T-cell (primary cell): ENCODE results near the gene GPRASP3. TPM values are rescaled to one million over a fixed set of nuclear protein-coding genes. Genes with fewer than 3 reads are reported as not detected.

Source experiments
- ATAC-seq, 4 experiments: fragments of 200-7000 bp in 3 of 4; fragments of 150-1000 bp in 1 of 4; cut with Tn5 transposase; replicated peaks in 1 of 4; 1 replicate in 3 of 4; 2 replicates in 1 of 4; pipeline ENCODE4 v1.10.0; 2021; ENCODE audit warnings: moderate library complexity in 3 of 4, mild to moderate bottlenecking in 2 of 4, moderate number of reproducible peaks in 1 of 4
- CTCF ChIA-PET, 2 donors: fragments of 300-600 bp; sonication (Branson Sonifier 250); formaldehyde crosslinking; loops; one replicate each; lab custom pipeline; 2022; ENCODE audit warnings: antibody characterized with exemption in 2 of 2; lab: Charles Lee
- POLR2A ChIA-PET, 2 donors: fragments of 300-600 bp; sonication (Branson Sonifier 250); formaldehyde crosslinking; loops; one replicate each; lab custom pipeline; 2022; ENCODE audit warnings: antibody characterized with exemption in 2 of 2; lab: Charles Lee
- DNase-seq, 35 experiments: peaks; one replicate each; pipeline versions ENCODE4 v3.0.0 to v3.0.0-alpha.2; 2013 to 2023
- H3K27ac ChIP-seq: one replicate; pipeline ENCODE4 v1.5.1; 2013; ENCODE audit warnings: low read length
- H3K27me3 ChIP-seq, 2 experiments: replicated peaks in 1 of 2; 1 replicate in 1 of 2; 2 replicates in 1 of 2; pipeline versions ENCODE4 v1.6.1 to v1.7.0; 2013; ENCODE audit warnings: low read length in 1 of 2, mixed read lengths in 1 of 2; ENCODE audit not compliant: control insufficient read depth in 2 of 2, insufficient read depth in 2 of 2; ENCODE audit errors: extremely low read depth in 1 of 2
- H3K36me3 ChIP-seq, 2 donors: 1 replicate in 1 of 2; 2 replicates in 1 of 2; pipeline versions ENCODE4 v1.6.1 to v1.7.0; 2013; ENCODE audit warnings: low read length in 1 of 2; ENCODE audit not compliant: control insufficient read depth in 2 of 2, insufficient read depth in 1 of 2; ENCODE audit errors: extremely low read depth in 1 of 2
- H3K4me1 ChIP-seq, 2 experiments: 1 replicate in 1 of 2; 2 replicates in 1 of 2; pipeline versions ENCODE4 v1.6.1 to v1.7.0; 2013; ENCODE audit warnings: low read length in 2 of 2, mixed read lengths in 1 of 2; ENCODE audit not compliant: insufficient read depth in 2 of 2, control insufficient read depth in 1 of 2; ENCODE audit errors: extremely low read depth in 1 of 2
- H3K4me3 ChIP-seq, 2 donors: 1 replicate in 1 of 2; 2 replicates in 1 of 2; pipeline versions ENCODE4 v1.5.1 to v1.7.0; 2013; ENCODE audit warnings: mild to moderate bottlenecking in 2 of 2, low read length in 1 of 2, moderate library complexity in 1 of 2; ENCODE audit not compliant: control insufficient read depth in 1 of 2; ENCODE audit errors: extremely low read depth in 1 of 2
- H3K9me3 ChIP-seq: 2 replicates; pipeline ENCODE4 v1.7.0; 2013
- H3K27ac Mint-ChIP-seq, 2 donors: one replicate each; pipeline ENCODE4 v1.8.0; 2020 to 2021; ENCODE audit warnings: mild to moderate bottlenecking in 2 of 2, mixed read lengths in 2 of 2
- H3K27me3 Mint-ChIP-seq, 2 donors: one replicate each; pipeline ENCODE4 v1.8.0; 2021 to 2022; ENCODE audit warnings: mixed read lengths in 2 of 2
- H3K36me3 Mint-ChIP-seq: one replicate; pipeline ENCODE4 v1.8.0; 2021; ENCODE audit warnings: mixed read lengths
- H3K4me1 Mint-ChIP-seq, 3 donors: one replicate each; pipeline ENCODE4 v1.8.0; 2020 to 2022; ENCODE audit warnings: mixed read lengths in 3 of 3, mild to moderate bottlenecking in 1 of 3
- H3K4me3 Mint-ChIP-seq, 3 donors: one replicate each; pipeline ENCODE4 v1.8.0; 2020 to 2022; ENCODE audit warnings: mild to moderate bottlenecking in 3 of 3, mixed read lengths in 3 of 3, moderate library complexity in 3 of 3
- H3K9me3 Mint-ChIP-seq, 3 donors: one replicate each; pipeline ENCODE4 v1.8.0; 2020 to 2022; ENCODE audit warnings: mixed read lengths in 3 of 3
- WGBS: methylation state at CpG from one replicate; pipeline ENCODE4 v1.1.5; 2013; ENCODE audit warnings: missing lambda C conversion rate; ENCODE audit not compliant: insufficient coverage; 5-methylcytosine and 5-hydroxymethylcytosine counted together
- total RNA-seq, 35 experiments: library from RNA in 6 of 35; stranded (reverse) in 6 of 35; fragments of 120-200 nt in 1 of 35; gene quantifications; one replicate each; pipeline versions ENCODE4 v1.2.1 to v1.2.4 and lab custom pipeline; 2013 to 2026

Gene GPRASP3
- total RNA-seq, 5 donors from 2014 or later (not counting 1 experiment from before 2014, with no cell fraction given), result 1.5 to 3.1 (median 2.7) TPM

DNA sequence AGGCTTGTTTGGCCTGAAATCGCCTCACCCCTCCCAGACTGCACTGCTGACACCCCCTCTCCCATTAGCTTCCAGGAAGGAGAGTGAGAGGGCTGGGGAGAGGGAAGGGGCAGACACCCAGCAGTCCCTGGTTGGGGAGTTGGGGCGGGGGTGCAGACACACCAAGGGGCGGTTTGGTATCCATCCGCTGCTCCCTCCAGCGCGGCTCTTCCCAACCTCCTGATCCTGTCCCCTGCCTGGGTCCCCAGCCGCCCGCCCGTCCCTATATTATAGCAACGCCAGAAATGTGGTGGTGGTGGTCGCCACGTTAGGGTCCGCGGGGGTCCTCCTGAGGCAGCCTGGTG is 24.9 kb downstream of the GPRASP3 start:
- peaks cover 0 to 8% of the 10 kb centered on the region in 2 experiments for H3K4me1 ChIP-seq
- CTCF ChIA-PET, result no interaction called here
- Mint-ChIP-seq H3K36me3 (no peaks in the 10 kb centered on the region), H3K27ac (no peak overlapping the region), H3K9me3 (no peaks in the 10 kb centered on the region), H3K4me1 (peaks cover 0 to 2% (median 2%) of the 10 kb centered on the region in 3 donors), H3K4me3 (peak overlapping the region; percentile 79 to 87 (median 83)), H3K27me3 (peaks cover 0 to 7% of the 10 kb centered on the region in 2 donors)
- H3K27me3 ChIP-seq, result peaks cover 0 to 3% of the 10 kb centered on the region in 2 experiments
- DNase-seq (no peak), ATAC-seq (no peak)
- peak overlapping the region in 1 of 2 donors; percentile 53 for H3K4me3 ChIP-seq
- POLR2A ChIA-PET, result no interaction called here
- no CpG with 5 or more reads among the region's 14 CpGs for WGBS
- no peaks in the 10 kb centered on the region for H3K9me3 ChIP-seq
- no peak overlapping the region for H3K27ac ChIP-seq
- no peaks in the 10 kb centered on the region for H3K36me3 ChIP-seq

GRCh38 chrX:102745857-102746584 is 25.5 kb downstream of the GPRASP3 start:
- DNase-seq (peak in 18 of 35 experiments; percentile 0 to 28 (median 12)), ATAC-seq (peak; percentile 50 to 72 (median 66))
- ChIA-PET CTCF (interaction anchor here in 1 of 2 donors (0.7 kb wide), 1 partner anchor 184 kb away, joined by 3 read pairs; no protein-coding TSS in a partner anchor), POLR2A (no interaction called here)
- Mint-ChIP-seq H3K4me1 (peaks cover 0 to 2% (median 2%) of the 10 kb centered on the region in 3 donors), H3K27ac (no peak overlapping the region), H3K27me3 (peaks cover 0 to 7% of the 10 kb centered on the region in 2 donors), H3K36me3 (no peaks in the 10 kb centered on the region), H3K9me3 (no peaks in the 10 kb centered on the region), H3K4me3 (peak overlapping the region; percentile 79 to 87 (median 83))
- peaks cover 0 to 3% of the 10 kb centered on the region in 2 experiments for H3K27me3 ChIP-seq
- H3K9me3 ChIP-seq, result no peaks in the 10 kb centered on the region
- 2% methylated on average over 39 of the region's 61 CpGs for WGBS
- peak overlapping the region; percentile 48 to 53 for H3K4me3 ChIP-seq
- no peaks in the 10 kb centered on the region for H3K36me3 ChIP-seq
- no peak overlapping the region for H3K27ac ChIP-seq
- peaks cover 0 to 8% of the 10 kb centered on the region in 2 experiments for H3K4me1 ChIP-seq

GRCh38 chrX:102765217-102765616 is 44.7 kb downstream of the GPRASP3 start:
- Histone ChIP-seq H3K36me3 (no peaks in the 10 kb centered on the region), H3K27ac (no peak overlapping the region), H3K27me3 (no peaks in the 10 kb centered on the region), H3K4me1 (peaks cover 5 to 6% of the 10 kb centered on the region in 2 experiments), H3K9me3 (no peaks in the 10 kb centered on the region), H3K4me3 (no peak overlapping the region)
- no peak overlapping the region for H3K4me3 Mint-ChIP-seq
- H3K27me3 Mint-ChIP-seq, result no peaks in the 10 kb centered on the region
- no peak overlapping the region for H3K27ac Mint-ChIP-seq
- no peak for DNase-seq
- ChIA-PET POLR2A (interaction anchor here in 1 of 2 donors (1.1 kb wide), 1 partner anchor 11 kb away, joined by 4 read pairs; no protein-coding TSS in a partner anchor), CTCF (no interaction called here)
- ATAC-seq, result no peak
- H3K4me1 Mint-ChIP-seq, result peaks cover 5 to 11% (median 9%) of the 10 kb centered on the region in 3 donors
- no peaks in the 10 kb centered on the region for H3K9me3 Mint-ChIP-seq
- 38% methylated on average over 1 of the region's 2 CpGs for WGBS
- no peaks in the 10 kb centered on the region for H3K36me3 Mint-ChIP-seq

DNA sequence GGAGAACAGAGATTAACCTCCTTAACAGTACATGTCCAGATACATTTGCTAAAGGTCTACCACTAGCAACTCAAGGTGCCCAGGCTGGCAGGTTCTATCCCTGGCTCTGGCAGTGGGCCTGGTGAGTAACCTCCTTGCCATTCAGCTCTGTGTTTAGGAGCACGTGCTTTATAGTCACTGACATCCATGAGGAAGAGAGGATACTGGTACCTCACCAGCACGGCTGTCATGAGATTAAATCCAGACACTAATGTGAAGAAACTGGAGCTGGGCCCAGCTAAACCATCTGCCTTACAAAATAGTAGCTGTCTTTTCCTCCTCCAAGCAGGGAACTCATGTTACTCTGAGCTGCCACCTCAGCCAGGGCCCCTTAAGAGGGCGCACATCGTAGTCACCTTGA is 45.3 kb downstream of the GPRASP3 start:
- peaks cover 5 to 14% (median 10%) of the 10 kb centered on the region in 3 donors for H3K4me1 Mint-ChIP-seq
- Histone ChIP-seq H3K36me3 (no peaks in the 10 kb centered on the region), H3K4me3 (no peak overlapping the region), H3K27ac (no peak overlapping the region), H3K4me1 (peaks cover 5 to 6% of the 10 kb centered on the region in 2 experiments), H3K27me3 (no peaks in the 10 kb centered on the region), H3K9me3 (no peaks in the 10 kb centered on the region)
- H3K27ac Mint-ChIP-seq, result no peak overlapping the region
- no peaks in the 10 kb centered on the region for H3K36me3 Mint-ChIP-seq
- H3K9me3 Mint-ChIP-seq, result no peaks in the 10 kb centered on the region
- H3K4me3 Mint-ChIP-seq, result no peak overlapping the region
- no peak for DNase-seq
- CTCF ChIA-PET, result no interaction called here
- no peak for ATAC-seq
- POLR2A ChIA-PET, result interaction anchor here (0.6 to 1.1 kb wide), 2 partner anchors 11 to 203 kb away, joined by 4 to 12 read pairs; no protein-coding TSS in a partner anchor
- no peaks in the 10 kb centered on the region for H3K27me3 Mint-ChIP-seq
- no CpG with 5 or more reads among the region's 4 CpGs for WGBS

GRCh38 chrX:102767287-102767686 is 46.7 kb downstream of the GPRASP3 start:
- peaks cover 5 to 6% of the 10 kb centered on the region in 2 experiments for H3K4me1 ChIP-seq
- H3K9me3 ChIP-seq, result no peaks in the 10 kb centered on the region
- ATAC-seq (no peak), DNase-seq (no peak)
- no peaks in the 10 kb centered on the region for H3K36me3 ChIP-seq
- WGBS, result no CpG with 5 or more reads among the region's 1 CpG
- no peaks in the 10 kb centered on the region for H3K27me3 Mint-ChIP-seq
- no peaks in the 10 kb centered on the region for H3K9me3 Mint-ChIP-seq
- CTCF ChIA-PET, result no interaction called here
- no peak overlapping the region for H3K27ac ChIP-seq
- H3K36me3 Mint-ChIP-seq, result no peaks in the 10 kb centered on the region
- peak overlapping the region in 2 of 3 donors; percentile 34 to 36 for H3K4me3 Mint-ChIP-seq
- no peak overlapping the region for H3K4me3 ChIP-seq
- no peak overlapping the region for H3K27ac Mint-ChIP-seq
- POLR2A ChIA-PET, result no interaction called here
- H3K27me3 ChIP-seq, result no peaks in the 10 kb centered on the region
- H3K4me1 Mint-ChIP-seq, result peaks cover 5 to 21% (median 14%) of the 10 kb centered on the region in 3 donors

GRCh38 chrX:102768987-102769761 is 48.6 kb downstream of the GPRASP3 start:
- peaks cover 0 to 3% of the 10 kb centered on the region in 2 donors for H3K27me3 Mint-ChIP-seq
- Histone ChIP-seq H3K36me3 (no peaks in the 10 kb centered on the region), H3K4me3 (peak overlapping the region; percentile 75 to 80), H3K9me3 (no peaks in the 10 kb centered on the region), H3K27ac (peak overlapping the region; percentile 60), H3K27me3 (no peaks in the 10 kb centered on the region), H3K4me1 (peaks cover 5 to 6% of the 10 kb centered on the region in 2 experiments)
- peaks cover 5 to 21% (median 14%) of the 10 kb centered on the region in 3 donors for H3K4me1 Mint-ChIP-seq
- ATAC-seq (peak; percentile 75 to 91 (median 82)), DNase-seq (peak; percentile 52 to 90 (median 70))
- peak overlapping the region; percentile 86 to 90 for H3K27ac Mint-ChIP-seq
- peak overlapping the region; percentile 87 to 95 (median 94) for H3K4me3 Mint-ChIP-seq
- 0% methylated on average over 10 of the region's 22 CpGs for WGBS
- H3K36me3 Mint-ChIP-seq, result peaks cover 8% of the 10 kb centered on the region
- POLR2A ChIA-PET, result interaction anchor here in 1 of 2 donors (0.6 kb wide), 2 partner anchors 41 to 1203 kb away, joined by 3 to 4 read pairs; no protein-coding TSS in a partner anchor
- CTCF ChIA-PET, result no interaction called here
- no peaks in the 10 kb centered on the region for H3K9me3 Mint-ChIP-seq
